ENCODE data around the gene ZNF276. TPM values are rescaled to one million over a fixed set of nuclear protein-coding genes. Genes with fewer than 3 reads are reported as not detected.

Gene ZNF276
- total and polyA plus RNA-seq, 11 donors: 9.4 to 19.9 (median 12.7) TPM

- no peak for DNase-seq
- no peaks in the 10 kb centered on the region for H3K27me3 ChIP-seq
- H3K4me3 ChIP-seq: no peak overlapping the region
- H3K9me3 ChIP-seq: no peaks in the 10 kb centered on the region
- intact Hi-C loops (cut with DNase I): no loop called here
- WGBS, 4 donors: 78 to 85% (median 82%) methylated on average over 10 to 11 of the region's 11 CpGs
- H3K4me1 ChIP-seq: peaks cover 0 to 4% (median 0%) of the 10 kb centered on the region in 12 donors
- TF ChIP-seq, protein P1, sequence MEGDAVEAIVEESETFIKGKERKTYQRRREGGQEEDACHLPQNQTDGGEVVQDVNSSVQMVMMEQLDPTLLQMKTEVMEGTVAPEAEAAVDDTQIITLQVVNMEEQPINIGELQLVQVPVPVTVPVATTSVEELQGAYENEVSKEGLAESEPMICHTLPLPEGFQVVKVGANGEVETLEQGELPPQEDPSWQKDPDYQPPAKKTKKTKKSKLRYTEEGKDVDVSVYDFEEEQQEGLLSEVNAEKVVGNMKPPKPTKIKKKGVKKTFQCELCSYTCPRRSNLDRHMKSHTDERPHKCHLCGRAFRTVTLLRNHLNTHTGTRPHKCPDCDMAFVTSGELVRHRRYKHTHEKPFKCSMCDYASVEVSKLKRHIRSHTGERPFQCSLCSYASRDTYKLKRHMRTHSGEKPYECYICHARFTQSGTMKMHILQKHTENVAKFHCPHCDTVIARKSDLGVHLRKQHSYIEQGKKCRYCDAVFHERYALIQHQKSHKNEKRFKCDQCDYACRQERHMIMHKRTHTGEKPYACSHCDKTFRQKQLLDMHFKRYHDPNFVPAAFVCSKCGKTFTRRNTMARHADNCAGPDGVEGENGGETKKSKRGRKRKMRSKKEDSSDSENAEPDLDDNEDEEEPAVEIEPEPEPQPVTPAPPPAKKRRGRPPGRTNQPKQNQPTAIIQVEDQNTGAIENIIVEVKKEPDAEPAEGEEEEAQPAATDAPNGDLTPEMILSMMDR (IDR thresholded peaks at IDR 0.05): no peak
- TF ChIP-seq POLR2A (IDR thresholded peaks at IDR 0.05): no peak
- no peak overlapping the region for H3K27ac ChIP-seq
- peak in 3 of 4 donors; percentile 17 to 29 (median 17) for ATAC-seq
- H3K36me3 ChIP-seq: peaks cover 0 to 63% (median 47%) of the 10 kb centered on the region in 9 donors
Observed at GRCh38 chr16:89741342-89742014, 20.1 kb downstream of the ZNF276 start.

DNA sequence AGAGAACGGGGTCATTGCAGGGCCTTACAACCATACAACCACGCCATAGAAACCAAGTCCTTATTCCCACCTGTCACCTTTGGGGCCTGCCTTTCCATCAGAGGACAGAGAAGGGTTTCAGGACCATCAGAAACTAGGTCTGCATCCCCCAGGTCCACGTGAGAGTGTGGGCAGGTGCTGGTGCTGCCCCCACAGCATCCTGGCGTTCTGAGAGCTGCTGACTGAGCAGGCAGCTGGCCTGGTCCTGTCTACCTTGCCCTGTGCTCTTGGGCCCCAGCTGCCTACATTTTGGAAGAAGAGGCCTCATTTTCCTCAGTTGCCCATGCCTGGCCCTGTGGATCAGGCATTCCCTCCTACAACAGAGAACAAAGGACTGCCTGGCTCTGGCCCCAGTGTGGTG is 21.6 kb downstream of the ZNF276 start:
- intact Hi-C loops (cut with DNase I): no loop called here
- no peaks in the 10 kb centered on the region for H3K27me3 ChIP-seq
- 73 to 88% (median 82%) methylated on average over 4 of the region's 4 CpGs for WGBS, 4 donors

GRCh38 chr16:89744813-89745212 is 23.5 kb downstream of the ZNF276 start:
- DNase-seq (peak in 3 of 5 donors; percentile 44 to 70 (median 63)), ATAC-seq (peak; percentile 29 to 43 (median 38))
- Histone ChIP-seq H3K9me3 (no peaks in the 10 kb centered on the region), H3K27ac (no peak overlapping the region), H3K4me3 (no peak overlapping the region), H3K36me3 (peaks cover 0 to 52% (median 14%) of the 10 kb centered on the region in 9 donors), H3K27me3 (no peaks in the 10 kb centered on the region), H3K4me1 (peaks cover 0 to 5% (median 0%) of the 10 kb centered on the region in 12 donors)
- 67 to 80% (median 77%) methylated on average over 14 to 16 of the region's 16 CpGs for WGBS, 4 donors
- intact Hi-C loops (cut with DNase I): no loop called here
- TF ChIP-seq, protein P1 (IDR thresholded peaks at IDR 0.05): no peak
- no peak for TF ChIP-seq POLR2A (IDR thresholded peaks at IDR 0.05)

More for the DNA sequence above, 21.6 kb downstream of the ZNF276 start:
- ATAC-seq (no peak), DNase-seq (no peak)
- TF ChIP-seq, protein P1 (IDR thresholded peaks at IDR 0.05): no peak
- no peak for TF ChIP-seq POLR2A (IDR thresholded peaks at IDR 0.05)
- Histone ChIP-seq H3K36me3 (peaks cover 0 to 62% (median 32%) of the 10 kb centered on the region in 9 donors), H3K4me3 (no peak overlapping the region), H3K4me1 (peaks cover 0 to 4% (median 0%) of the 10 kb centered on the region in 12 donors), H3K27ac (no peak overlapping the region), H3K9me3 (no peaks in the 10 kb centered on the region)

DNA sequence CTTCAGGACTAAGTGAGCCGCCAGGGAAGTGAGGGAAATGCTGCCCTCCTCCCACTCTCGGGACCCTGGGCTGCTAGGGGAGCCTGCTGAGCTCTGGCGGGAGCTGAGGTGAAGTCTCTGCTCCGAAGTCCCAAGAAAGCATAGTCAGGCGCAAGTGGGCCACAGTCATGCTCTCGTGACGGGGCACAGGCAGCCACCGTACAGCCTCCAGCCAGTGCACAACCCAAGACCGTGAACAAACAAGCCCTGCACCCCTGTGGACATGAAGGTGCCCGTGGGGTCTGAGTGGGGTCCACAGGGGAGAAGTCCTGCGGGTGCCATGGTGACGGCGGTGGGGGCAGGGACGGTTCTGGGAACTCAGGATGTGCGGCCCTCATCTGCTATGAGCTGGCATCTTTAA is 24.7 kb downstream of the ZNF276 start:
- TF ChIP-seq, protein P1 (IDR thresholded peaks at IDR 0.05): no peak
- no peak for TF ChIP-seq POLR2A (IDR thresholded peaks at IDR 0.05)
- intact Hi-C loops (cut with DNase I): no loop called here
- WGBS, 4 donors: 91 to 100% (median 95%) methylated on average over 4 to 15 of the region's 15 CpGs

More for the DNA sequence above, 24.7 kb downstream of the ZNF276 start:
- Histone ChIP-seq H3K27me3 (no peaks in the 10 kb centered on the region), H3K4me3 (no peak overlapping the region), H3K36me3 (peaks cover 0 to 40% (median 2%) of the 10 kb centered on the region in 9 donors), H3K27ac (no peak overlapping the region), H3K9me3 (no peaks in the 10 kb centered on the region), H3K4me1 (peaks cover 0 to 9% (median 0%) of the 10 kb centered on the region in 12 donors)
- ATAC-seq (no peak), DNase-seq (no peak)

Measured in heart left ventricle (tissue), 16 donors.